A549 (cell line): ENCODE measurements around the gene MLLT3. TPM values are rescaled to one million over a fixed set of nuclear protein-coding genes. Genes with fewer than 3 reads are reported as not detected.
A peak's percentile ranks its signal among the peaks of the same experiment; 100 is the strongest.

Experiments used
- ATAC-seq, 2 experiments: fragments of 200-7000 bp in 1 of 2; fragments of >200 bp in 1 of 2; cut with Nextera tagmentation in 1 of 2; cut with Tn5 transposase in 1 of 2; 3 replicates each; pipeline versions ENCODE4 v1.8.0 to v1.9.1; 2018 to 2020; ENCODE audit warnings: mild to moderate bottlenecking in 1 of 2, moderate library complexity in 1 of 2
- CTCF ChIA-PET: fragments of 300-600 bp; sonication (Branson Sonifier 250); formaldehyde crosslinking; extraction: SDS; loops from one replicate; lab custom pipeline; 2021; ENCODE audit warnings: antibody characterized with exemption, inconsistent platforms; lab: Yijun Ruan, JAX
- POLR2A ChIA-PET: fragments of 350-600 bp; formaldehyde crosslinking; extraction: SDS; loops from one replicate; lab custom pipeline; 2021; ENCODE audit warnings: antibody characterized with exemption, inconsistent platforms; lab: Yijun Ruan, JAX
- DNase-seq, 2 experiments: peaks; one replicate each; pipeline versions ENCODE4 v3.0.0 to v3.0.0-alpha.2; 2011 to 2016; ENCODE audit warnings: low read depth in 1 of 2, low spot score in 1 of 2
- FAIRE-seq: peaks from 2 replicates; lab custom pipeline; 2011; peaks lifted over from hg19 to GRCh38; lab: Jason Lieb, UNC
- H3K27ac ChIP-seq, 2 experiments: fragments of >200 bp; sonication (Bioruptor Twin); formaldehyde crosslinking; 3 replicates each; pipeline ENCODE4 v1.5.1; 2016 to 2017
- H3K4me1 ChIP-seq: fragments of >200 bp; sonication (Bioruptor Twin); formaldehyde crosslinking; 3 replicates; pipeline ENCODE4 v1.6.1; 2016
- H3K4me2 ChIP-seq: fragments of >200 bp; sonication (Bioruptor Twin); formaldehyde crosslinking; 3 replicates; pipeline ENCODE4 v1.6.1; 2016
- H3K4me3 ChIP-seq: fragments of >200 bp; sonication (Bioruptor Twin); formaldehyde crosslinking; 3 replicates; pipeline ENCODE4 v1.5.1; 2016
- H3K9me3 ChIP-seq: fragments of >200 bp; sonication (Bioruptor Twin); formaldehyde crosslinking; 3 replicates; pipeline ENCODE4 v1.6.1; 2016
- CBX2 ChIP-seq: fragments of 200-600 bp; sonication (generic); IDR thresholded peaks from 2 replicates; pipeline ENCODE4 v1.6.1; 2016; ENCODE audit warnings: low read depth, mild to moderate bottlenecking, borderline replicate concordance
- CBX8 ChIP-seq: fragments of 200-600 bp; sonication (generic); IDR thresholded peaks from 2 replicates; pipeline ENCODE4 v1.6.1; 2016
- CEBPB ChIP-seq, 2 experiments: fragments of >200 bp in 1 of 2; sonication (Bioruptor Twin) in 1 of 2; formaldehyde crosslinking in 1 of 2; IDR thresholded peaks; 2 replicates each; pipeline ENCODE4 v1.6.1; 2012 to 2016
- CHD2 ChIP-seq: fragments of 150-350 bp; IDR thresholded peaks from 2 replicates; pipeline ENCODE4 v1.6.1; 2014; ENCODE audit warnings: low read length; ENCODE audit not compliant: partially characterized antibody
- EP300 ChIP-seq, 2 experiments: fragments of >200 bp; sonication (Bioruptor Twin); formaldehyde crosslinking; IDR thresholded peaks; 2 replicates in 1 of 2; 3 replicates in 1 of 2; pipeline ENCODE4 v1.6.1; 2016 to 2017
- GATA3 ChIP-seq: IDR thresholded peaks from 2 replicates; pipeline ENCODE4 v1.6.1; 2012; ENCODE audit warnings: borderline replicate concordance
- JUNB ChIP-seq: fragments of >200 bp; sonication (Bioruptor Twin); formaldehyde crosslinking; IDR thresholded peaks from 2 replicates; pipeline ENCODE4 v1.6.1; 2016
- KDM5A ChIP-seq: fragments of 200-600 bp; sonication (generic); IDR thresholded peaks from 2 replicates; pipeline ENCODE4 v1.6.1; 2016; ENCODE audit warnings: antibody characterized with exemption, mild to moderate bottlenecking
- NPAS2 ChIP-seq: fragments of 250-450 bp; sonication (Bioruptor Pico); IDR thresholded peaks from 2 replicates; pipeline ENCODE4 v1.8.0; 2022; ENCODE audit warnings: mild to moderate bottlenecking, moderate library complexity, borderline replicate concordance
- NR3C1 ChIP-seq: fragments of >200 bp; sonication (Bioruptor Twin); formaldehyde crosslinking; IDR thresholded peaks from 3 replicates; pipeline ENCODE4 v1.6.1; 2017
- PHF8 ChIP-seq: fragments of 200-600 bp; sonication (generic); IDR thresholded peaks from 2 replicates; pipeline ENCODE4 v1.6.1; 2016; ENCODE audit warnings: low read depth, mild to moderate bottlenecking, antibody characterized with exemption, moderate library complexity, borderline replicate concordance
- POLR2A ChIP-seq: IDR thresholded peaks from 2 replicates; pipeline ENCODE4 v1.6.1; 2012; ENCODE audit warnings: mild to moderate bottlenecking, low read length
- RARB ChIP-seq: fragments of 250-450 bp; sonication (Bioruptor Pico); IDR thresholded peaks from 2 replicates; pipeline ENCODE4 v1.8.0; 2021; ENCODE audit warnings: mild to moderate bottlenecking, moderate library complexity
- RFX5 ChIP-seq: fragments of 450-650 bp; IDR thresholded peaks from 2 replicates; pipeline ENCODE4 v1.7.1; 2014; ENCODE audit warnings: antibody characterized with exemption, mild to moderate bottlenecking, moderate library complexity
- RNF2 ChIP-seq: fragments of 200-600 bp; sonication (generic); IDR thresholded peaks from 2 replicates; pipeline ENCODE4 v1.6.1; 2016; ENCODE audit warnings: low read depth, mild to moderate bottlenecking, antibody characterized with exemption, moderate library complexity, borderline replicate concordance
- TFCP2L1 ChIP-seq: fragments of 250-450 bp; sonication (Bioruptor Pico); IDR thresholded peaks from 2 replicates; pipeline ENCODE4 v1.5.0; 2021; ENCODE audit warnings: mild to moderate bottlenecking
- WGBS: methylation state at CpG from one replicate; pipeline ENCODE4 v1.1.6; 2017; ENCODE audit errors: missing lambda C conversion rate; 5-methylcytosine and 5-hydroxymethylcytosine counted together
- polyA plus RNA-seq, 4 experiments: library from polyadenylated mRNA; depleted of rRNA in 3 of 4; stranded (reverse); fragments of >200 nt; fragmentation: RNase III in 1 of 4; extraction: RNeasy Plus Mini Kit Qiagen cat#74134 plus additional on column Dnase treatment in 1 of 4; gene quantifications; 2 replicates in 3 of 4; 3 replicates in 1 of 4; pipeline ENCODE4 v1.2.3, GENCODE V29; 2011 to 2017
- TF ChIP-seq, protein P1 (sequence below): fragments of >200 bp; sonication (Bioruptor Twin); formaldehyde crosslinking; IDR thresholded peaks from 3 replicates; pipeline ENCODE4 v1.6.1; 2016
- TF ChIP-seq, protein P2 (sequence below): IDR thresholded peaks from 2 replicates; pipeline ENCODE4 v1.6.1; 2012
- TF ChIP-seq, protein P3 (sequence below): fragments of 250-450 bp; sonication (Bioruptor Pico); IDR thresholded peaks from 2 replicates; pipeline ENCODE4 v1.5.0; 2020; ENCODE audit warnings: low read depth, mild to moderate bottlenecking, moderate library complexity
- TF ChIP-seq, protein P4 (sequence below): fragments of >200 bp; sonication (Bioruptor Twin); formaldehyde crosslinking; IDR thresholded peaks from 2 replicates; pipeline ENCODE4 v1.6.1; 2016
- TF ChIP-seq, protein P5 (sequence below): IDR thresholded peaks from 2 replicates; pipeline ENCODE4 v1.6.1; 2012
- TF ChIP-seq, protein P6 (sequence below): fragments of 250-450 bp; sonication (Bioruptor Pico); IDR thresholded peaks from 2 replicates; pipeline ENCODE4 v1.5.0; 2021; ENCODE audit warnings: mild to moderate bottlenecking, moderate library complexity, borderline replicate concordance

Gene MLLT3
- polyA plus RNA-seq, 2 of the 4 experiments (the other 2 are of a cell fraction) = 14.3 to 47.6 TPM

DNA sequence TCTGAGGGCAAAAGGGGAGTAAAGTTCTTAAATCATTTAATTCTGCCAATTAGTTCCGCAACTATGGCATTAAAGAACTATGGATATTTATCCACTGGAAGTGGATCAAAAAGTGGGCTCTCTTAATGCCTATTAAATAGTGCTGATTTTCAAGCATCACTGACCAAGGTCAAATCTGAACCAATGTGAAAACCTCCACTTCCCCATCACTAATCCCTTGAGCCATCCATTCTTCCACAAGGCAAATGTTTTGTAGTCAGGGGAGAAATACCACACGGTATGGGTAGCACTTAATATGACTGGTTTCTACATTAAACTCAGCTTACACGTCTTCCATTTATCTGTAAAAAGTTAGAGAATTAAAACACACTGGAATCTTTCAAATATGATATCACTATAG, 57.6 kb downstream of the MLLT3 start:
- WGBS = 73% methylated on average over 3 of the region's 3 CpGs

DNA sequence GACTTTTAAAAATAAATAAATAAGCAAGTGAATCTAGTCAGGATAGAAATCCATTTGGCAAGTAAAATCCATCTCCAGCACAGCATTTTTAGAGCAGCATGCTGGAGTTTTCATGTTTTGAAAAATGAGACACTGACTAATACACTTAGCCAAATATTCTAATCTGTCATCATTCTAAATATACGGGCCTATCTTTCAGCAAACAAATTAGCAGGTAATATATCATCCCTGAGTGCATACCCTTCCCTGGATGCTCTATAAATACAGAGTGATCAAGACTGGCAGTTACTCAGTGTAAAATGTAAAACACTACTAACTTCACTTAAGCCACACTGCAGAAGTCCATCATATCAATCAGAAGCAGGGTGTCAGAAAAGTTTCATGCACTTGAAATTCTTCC, 58.4 kb downstream of the MLLT3 start:
- CTCF ChIA-PET = interaction anchor here (0.9 kb wide), 1 partner anchor 11 kb away, joined by 3 read pairs; no protein-coding TSS in a partner anchor
- POLR2A ChIA-PET = no interaction called here
- H3K4me1 ChIP-seq = peaks cover 88% of the 10 kb centered on the region
- FAIRE-seq (no peak), DNase-seq (no peak), ATAC-seq (peak in 1 of 2 experiments; percentile 30; a peak in 3 of 6 replicates)
- no peak overlapping the region; a peak in 1 of 6 replicates for H3K27ac ChIP-seq
- 3% methylated on average over 1 of the region's 1 CpG for WGBS
- no peaks in the 10 kb centered on the region for H3K9me3 ChIP-seq
- no peak overlapping the region for H3K4me3 ChIP-seq
- TF ChIP-seq GATA3 = peak; percentile 52; the same call in 1 of the 2 replicates
- 0 out of 2 replicates have a peak, but pooled peaks have one; percentile 8 for TF ChIP-seq JUNB
- no peak for TF ChIP-seq RFX5
- H3K4me2 ChIP-seq = peak overlapping the region; percentile 42

More for the DNA sequence above, 57.6 kb downstream of the MLLT3 start:
- Histone ChIP-seq H3K27ac (no peak overlapping the region; a peak in 1 of 6 replicates), H3K4me2 (peak overlapping the region; percentile 42; the same call in 2 of the 3 replicates)
- DNase-seq = no peak
- POLR2A ChIA-PET = no interaction called here
- CTCF ChIA-PET = no interaction called here
- TF ChIP-seq, protein P1, sequence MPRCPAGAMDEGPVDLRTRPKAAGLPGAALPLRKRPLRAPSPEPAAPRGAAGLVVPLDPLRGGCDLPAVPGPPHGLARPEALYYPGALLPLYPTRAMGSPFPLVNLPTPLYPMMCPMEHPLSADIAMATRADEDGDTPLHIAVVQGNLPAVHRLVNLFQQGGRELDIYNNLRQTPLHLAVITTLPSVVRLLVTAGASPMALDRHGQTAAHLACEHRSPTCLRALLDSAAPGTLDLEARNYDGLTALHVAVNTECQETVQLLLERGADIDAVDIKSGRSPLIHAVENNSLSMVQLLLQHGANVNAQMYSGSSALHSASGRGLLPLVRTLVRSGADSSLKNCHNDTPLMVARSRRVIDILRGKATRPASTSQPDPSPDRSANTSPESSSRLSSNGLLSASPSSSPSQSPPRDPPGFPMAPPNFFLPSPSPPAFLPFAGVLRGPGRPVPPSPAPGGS = no peak
- TF ChIP-seq, all 56 proteins: peak for 0
- ATAC-seq (no peak), FAIRE-seq (peak; percentile 18)
- Histone ChIP-seq H3K4me3 (no peak overlapping the region), H3K9me3 (no peaks in the 10 kb centered on the region), H3K4me1 (peaks cover 87% of the 10 kb centered on the region)

DNA sequence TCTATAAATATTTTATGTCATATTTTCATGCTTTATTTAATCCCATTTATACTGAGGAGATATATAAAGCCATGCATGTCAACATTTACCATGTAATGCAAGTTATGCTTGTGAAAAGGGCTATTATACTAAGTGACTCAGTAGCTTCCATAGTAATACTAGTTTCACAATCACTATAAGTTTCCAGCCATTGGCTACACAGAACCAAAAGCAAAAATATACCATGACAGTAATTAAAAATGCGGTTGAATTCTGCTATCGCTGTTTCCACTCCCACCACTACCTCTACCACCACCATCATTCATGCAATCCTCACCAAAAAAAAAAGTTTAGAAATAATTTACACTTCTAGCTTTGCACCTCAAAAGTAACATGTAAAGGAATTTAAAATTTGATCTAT, 60.2 kb downstream of the MLLT3 start:
- Histone ChIP-seq H3K9me3 (no peaks in the 10 kb centered on the region), H3K4me2 (peak overlapping the region; percentile 35; the same call in 2 of the 3 replicates), H3K4me1 (peaks cover 87% of the 10 kb centered on the region), H3K27ac (no peak overlapping the region; a peak in 1 of 6 replicates), H3K4me3 (no peak overlapping the region)
- no peak for TF ChIP-seq CEBPB (IDR thresholded peaks at IDR 0.05)
- TF ChIP-seq RNF2 = no peak
- TF ChIP-seq, protein P2, sequence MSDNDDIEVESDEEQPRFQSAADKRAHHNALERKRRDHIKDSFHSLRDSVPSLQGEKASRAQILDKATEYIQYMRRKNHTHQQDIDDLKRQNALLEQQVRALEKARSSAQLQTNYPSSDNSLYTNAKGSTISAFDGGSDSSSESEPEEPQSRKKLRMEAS = no peak
- no peak for TF ChIP-seq EP300 (IDR thresholded peaks at IDR 0.05)
- TF ChIP-seq, protein P3, sequence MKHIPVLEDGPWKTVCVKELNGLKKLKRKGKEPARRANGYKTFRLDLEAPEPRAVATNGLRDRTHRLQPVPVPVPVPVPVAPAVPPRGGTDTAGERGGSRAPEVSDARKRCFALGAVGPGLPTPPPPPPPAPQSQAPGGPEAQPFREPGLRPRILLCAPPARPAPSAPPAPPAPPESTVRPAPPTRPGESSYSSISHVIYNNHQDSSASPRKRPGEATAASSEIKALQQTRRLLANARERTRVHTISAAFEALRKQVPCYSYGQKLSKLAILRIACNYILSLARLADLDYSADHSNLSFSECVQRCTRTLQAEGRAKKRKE (CRISPR knock-in tag) = no peak
- no peak for TF ChIP-seq CBX8
- no peak for TF ChIP-seq PHF8
- no peak for TF ChIP-seq NPAS2
- TF ChIP-seq, protein P4, sequence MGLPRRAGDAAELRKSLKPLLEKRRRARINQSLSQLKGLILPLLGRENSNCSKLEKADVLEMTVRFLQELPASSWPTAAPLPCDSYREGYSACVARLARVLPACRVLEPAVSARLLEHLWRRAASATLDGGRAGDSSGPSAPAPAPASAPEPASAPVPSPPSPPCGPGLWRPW = no peak
- TF ChIP-seq JUNB = no peak
- no peak for TF ChIP-seq RARB (CRISPR knock-in tag)
- TF ChIP-seq, protein P5, sequence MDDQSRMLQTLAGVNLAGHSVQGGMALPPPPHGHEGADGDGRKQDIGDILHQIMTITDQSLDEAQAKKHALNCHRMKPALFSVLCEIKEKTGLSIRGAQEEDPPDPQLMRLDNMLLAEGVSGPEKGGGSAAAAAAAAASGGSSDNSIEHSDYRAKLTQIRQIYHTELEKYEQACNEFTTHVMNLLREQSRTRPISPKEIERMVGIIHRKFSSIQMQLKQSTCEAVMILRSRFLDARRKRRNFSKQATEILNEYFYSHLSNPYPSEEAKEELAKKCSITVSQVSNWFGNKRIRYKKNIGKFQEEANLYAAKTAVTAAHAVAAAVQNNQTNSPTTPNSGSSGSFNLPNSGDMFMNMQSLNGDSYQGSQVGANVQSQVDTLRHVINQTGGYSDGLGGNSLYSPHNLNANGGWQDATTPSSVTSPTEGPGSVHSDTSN = no peak
- CTCF ChIA-PET = interaction anchor here (1.2 kb wide), 1 partner anchor 62 kb away, joined by 3 read pairs; no protein-coding TSS in a partner anchor
- no peak for DNase-seq
- ATAC-seq = no peak
- 88% methylated on average over 2 of the region's 2 CpGs for WGBS
- POLR2A ChIA-PET = no interaction called here
- no peak for FAIRE-seq

DNA sequence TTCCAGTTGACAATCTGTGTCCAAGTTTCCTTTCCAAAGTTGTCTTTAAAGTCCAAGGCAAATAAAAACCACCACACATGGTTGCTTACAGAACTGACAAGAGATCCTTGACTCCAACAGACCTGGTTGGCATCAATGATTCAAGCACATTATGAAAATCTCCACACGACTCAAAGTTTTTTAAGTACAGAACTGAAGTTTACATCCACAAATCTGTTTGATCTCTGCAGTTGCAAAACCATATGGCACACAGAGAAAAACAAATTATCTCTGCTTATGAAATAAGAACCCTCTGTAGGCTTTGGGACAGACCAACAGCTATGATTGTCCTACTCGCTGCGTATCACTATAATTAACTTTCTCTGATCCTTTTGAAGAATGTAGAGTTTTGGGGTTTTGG, 60.8 kb downstream of the MLLT3 start:
- no peak overlapping the region for H3K4me3 ChIP-seq
- FAIRE-seq (no peak), DNase-seq (no peak), ATAC-seq (no peak)
- ChIA-PET POLR2A (no interaction called here), CTCF (no interaction called here)
- 75% methylated on average over 3 of the region's 3 CpGs for WGBS
- peak overlapping the region in 1 of 2 experiments; percentile 2; a peak in 1 of 6 replicates for H3K27ac ChIP-seq
- peaks cover 83% of the 10 kb centered on the region for H3K4me1 ChIP-seq
- no peaks in the 10 kb centered on the region for H3K9me3 ChIP-seq
- peak overlapping the region; percentile 35; the same call in 2 of the 3 replicates for H3K4me2 ChIP-seq
- TF ChIP-seq, protein P3 (CRISPR knock-in tag) = no peak
- TF ChIP-seq POLR2A (no peak), TFCP2L1 (CRISPR knock-in tag) (no peak), CBX2 (no peak), NR3C1 (no peak), CBX8 (no peak), KDM5A (no peak), GATA3 (no peak), CHD2 (no peak), RARB (CRISPR knock-in tag) (no peak)
- TF ChIP-seq, protein P4 = no peak
- TF ChIP-seq, protein P6, sequence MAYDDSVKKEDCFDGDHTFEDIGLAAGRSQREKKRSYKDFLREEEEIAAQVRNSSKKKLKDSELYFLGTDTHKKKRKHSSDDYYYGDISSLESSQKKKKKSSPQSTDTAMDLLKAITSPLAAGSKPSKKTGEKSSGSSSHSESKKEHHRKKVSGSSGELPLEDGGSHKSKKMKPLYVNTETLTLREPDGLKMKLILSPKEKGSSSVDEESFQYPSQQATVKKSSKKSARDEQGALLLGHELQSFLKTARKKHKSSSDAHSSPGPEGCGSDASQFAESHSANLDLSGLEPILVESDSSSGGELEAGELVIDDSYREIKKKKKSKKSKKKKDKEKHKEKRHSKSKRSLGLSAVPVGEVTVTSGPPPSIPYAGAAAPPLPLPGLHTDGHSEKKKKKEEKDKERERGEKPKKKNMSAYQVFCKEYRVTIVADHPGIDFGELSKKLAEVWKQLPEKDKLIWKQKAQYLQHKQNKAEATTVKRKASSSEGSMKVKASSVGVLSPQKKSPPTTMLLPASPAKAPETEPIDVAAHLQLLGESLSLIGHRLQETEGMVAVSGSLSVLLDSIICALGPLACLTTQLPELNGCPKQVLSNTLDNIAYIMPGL = no peak
